DND-41 (cell line): Measurements from ENCODE around the gene RTP2.

Experiments
- CTCF ChIP-seq: IDR thresholded peaks from 2 replicates; pipeline ENCODE4 v1.5.1; 2012; ENCODE audit warnings: borderline replicate concordance, low read length, moderate library complexity, mild to moderate bottlenecking; ENCODE audit not compliant: poor library complexity, severe bottlenecking; ENCODE audit errors: extremely low read depth
- EZH2 ChIP-seq: IDR thresholded peaks from 3 replicates; pipeline ENCODE4 v1.6.1; 2012; ENCODE audit warnings: borderline replicate concordance, low read depth, mild to moderate bottlenecking, moderate library complexity, low read length, inconsistent platforms; ENCODE audit not compliant: severe bottlenecking

- TF ChIP-seq CTCF (no peak), EZH2 (no peak)
Measured at GRCh38 chr3:187673012-187673411, 29.3 kb downstream of the RTP2 start.
